Measurements from ENCODE around the gene TMED10.

GRCh38 chr14:75081660-75082229 is 94.7 kb downstream of the TMED10 start:
- TF ChIP-seq, protein P1, sequence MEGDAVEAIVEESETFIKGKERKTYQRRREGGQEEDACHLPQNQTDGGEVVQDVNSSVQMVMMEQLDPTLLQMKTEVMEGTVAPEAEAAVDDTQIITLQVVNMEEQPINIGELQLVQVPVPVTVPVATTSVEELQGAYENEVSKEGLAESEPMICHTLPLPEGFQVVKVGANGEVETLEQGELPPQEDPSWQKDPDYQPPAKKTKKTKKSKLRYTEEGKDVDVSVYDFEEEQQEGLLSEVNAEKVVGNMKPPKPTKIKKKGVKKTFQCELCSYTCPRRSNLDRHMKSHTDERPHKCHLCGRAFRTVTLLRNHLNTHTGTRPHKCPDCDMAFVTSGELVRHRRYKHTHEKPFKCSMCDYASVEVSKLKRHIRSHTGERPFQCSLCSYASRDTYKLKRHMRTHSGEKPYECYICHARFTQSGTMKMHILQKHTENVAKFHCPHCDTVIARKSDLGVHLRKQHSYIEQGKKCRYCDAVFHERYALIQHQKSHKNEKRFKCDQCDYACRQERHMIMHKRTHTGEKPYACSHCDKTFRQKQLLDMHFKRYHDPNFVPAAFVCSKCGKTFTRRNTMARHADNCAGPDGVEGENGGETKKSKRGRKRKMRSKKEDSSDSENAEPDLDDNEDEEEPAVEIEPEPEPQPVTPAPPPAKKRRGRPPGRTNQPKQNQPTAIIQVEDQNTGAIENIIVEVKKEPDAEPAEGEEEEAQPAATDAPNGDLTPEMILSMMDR (IDR thresholded peaks at IDR 0.05), result no peak
- TF ChIP-seq POLR2A (IDR thresholded peaks at IDR 0.05) (no peak), POLR2AphosphoS5 (IDR thresholded peaks at IDR 0.05) (no peak)

All from prostate gland (tissue), 2 donors.